Measurements from ENCODE around the gene CTNNB1. TPM values are rescaled to one million over a fixed set of nuclear protein-coding genes. Genes with fewer than 3 reads are reported as not detected.

CTNNB1 gene
- total and polyA plus RNA-seq, 2 of the 13 experiments (the other 11 are each of a cell fraction or from before 2014, with no cell fraction given) = 398 to 489 TPM

GRCh38 chr3:41251593-41251992 is 52.3 kb downstream of the CTNNB1 start:
- ATAC-seq = no peak
- BruUV-seq (replicated peaks) = no TSS peak
- in situ Hi-C loops (cut with HindIII; ENCODE audit: extremely low pct_ligation_motif_present, low pct_unique_long_range_greater_than_20kb) = no loop called here
- 92% methylated on average over 1 of the region's 1 CpG for WGBS (ENCODE audit: low lambda C conversion rate)
- CTCF ChIA-PET (ENCODE audit: low intra/inter-chr PET ratio, low total read pairs) = no interaction called here
- Histone ChIP-seq H4K20me1 (ENCODE audit: insufficient read depth, low read length) (no peaks in the 10 kb centered on the region), H3K4me1 (ENCODE audit: insufficient read depth, low read length) (peaks cover 42% of the 10 kb centered on the region), H3K27me3 (ENCODE audit: control insufficient read depth in 1 of 2, insufficient read depth in 2 of 2, low read length in 2 of 2) (no peaks in the 10 kb centered on the region), H3K4me2 (ENCODE audit: low read depth, low read length) (no peak overlapping the region), H2AFZ (ENCODE audit: low read length) (no peak overlapping the region), H3K9ac (ENCODE audit: insufficient read depth, low read depth, low read length) (no peak overlapping the region), H3K36me3 (replicated peaks in 1 of 2; ENCODE audit: control insufficient read depth in 1 of 2, insufficient read depth in 2 of 2, low read length in 2 of 2) (no peaks in the 10 kb centered on the region; a peak in 2 of 5 replicates), H3K27ac (ENCODE audit: extremely low read length, insufficient read depth, low read length) (no peak overlapping the region), H3K79me2 (ENCODE audit: insufficient read depth, low read length) (no peaks in the 10 kb centered on the region), H3K9me3 (ENCODE audit: low read length) (no peaks in the 10 kb centered on the region), H3K4me3 (replicated peaks in 1 of 3; ENCODE audit: insufficient read depth in 1 of 3, low read depth in 2 of 3, low read length in 3 of 3) (no peak overlapping the region)
- FAIRE-seq = peak; percentile 36
- intact Hi-C loops (cut with micrococcal nuclease; ENCODE audit: unreplicated experiment) = no loop called here
- POLR2A ChIA-PET = no interaction called here
- TF ChIP-seq ZBTB2 (CRISPR knock-in tag; IDR thresholded peaks at IDR 0.05; ENCODE audit: low read depth) (no peak), TEF (CRISPR knock-in tag; IDR thresholded peaks at IDR 0.05) (peak; percentile 74; the same call in 1 of the 2 replicates), CEBPB (IDR thresholded peaks at IDR 0.05; ENCODE audit: borderline replicate concordance, low read depth, low read length) (peak; percentile 54; the same call in 1 of the 2 replicates), SOX13 (IDR thresholded peaks at IDR 0.05) (no peak), SOX13 (CRISPR knock-in tag; conservative IDR thresholded peaks at IDR 0.05 in 1 of 2, IDR thresholded peaks at IDR 0.05 in 1 of 2) (peak in 1 of 2 experiments; percentile 46; a peak in 2 of 4 replicates), CEBPG (CRISPR knock-in tag; IDR thresholded peaks at IDR 0.05) (peak; percentile 79)
- peak; percentile 37 for DNase-seq (ENCODE audit: low spot score)

- Histone ChIP-seq H3K27me3 (ENCODE audit: control insufficient read depth in 1 of 2, insufficient read depth in 2 of 2, low read length in 2 of 2) (no peaks in the 10 kb centered on the region), H3K27ac (ENCODE audit: extremely low read length, insufficient read depth, low read length) (no peak overlapping the region), H3K79me2 (ENCODE audit: insufficient read depth, low read length) (no peaks in the 10 kb centered on the region), H3K4me1 (ENCODE audit: insufficient read depth, low read length) (no peaks in the 10 kb centered on the region), H3K9me3 (ENCODE audit: low read length) (no peaks in the 10 kb centered on the region), H3K9ac (ENCODE audit: insufficient read depth, low read depth, low read length) (no peak overlapping the region), H2AFZ (ENCODE audit: low read length) (no peak overlapping the region), H3K36me3 (replicated peaks in 1 of 2; ENCODE audit: control insufficient read depth in 1 of 2, insufficient read depth in 2 of 2, low read length in 2 of 2) (peaks cover 0 to 2% of the 10 kb centered on the region in 2 experiments; a peak in 2 of 5 replicates), H3K4me2 (ENCODE audit: low read depth, low read length) (no peak overlapping the region), H4K20me1 (ENCODE audit: insufficient read depth, low read length) (no peaks in the 10 kb centered on the region), H3K4me3 (replicated peaks in 1 of 3; ENCODE audit: insufficient read depth in 1 of 3, low read depth in 2 of 3, low read length in 3 of 3) (no peak overlapping the region)
- ChIA-PET CTCF (ENCODE audit: low intra/inter-chr PET ratio, low total read pairs) (no interaction called here), POLR2A (no interaction called here)
- no peak for ATAC-seq
- intact Hi-C loops (cut with micrococcal nuclease; ENCODE audit: unreplicated experiment) = no loop called here
- in situ Hi-C loops (cut with HindIII; ENCODE audit: extremely low pct_ligation_motif_present, low pct_unique_long_range_greater_than_20kb) = no loop called here
- DNase-seq (ENCODE audit: low spot score) = no peak
- FAIRE-seq = no peak
- BruUV-seq (replicated peaks) = no TSS peak
- WGBS (ENCODE audit: low lambda C conversion rate) = 100% methylated on average over 4 of the region's 4 CpGs
- no peak for TF ChIP-seq MLX (CRISPR knock-in tag; IDR thresholded peaks at IDR 0.05)
- TF ChIP-seq ZNF124 (CRISPR knock-in tag; IDR thresholded peaks at IDR 0.05) = no peak
- TF ChIP-seq ZBTB7B (CRISPR knock-in tag; IDR thresholded peaks at IDR 0.05) = no peak
- TF ChIP-seq YEATS4 (CRISPR knock-in tag; IDR thresholded peaks at IDR 0.05; ENCODE audit: borderline replicate concordance) = no peak
- TF ChIP-seq ZFAT (CRISPR knock-in tag; conservative IDR thresholded peaks at IDR 0.05) = no peak
- no peak for TF ChIP-seq SCMH1 (CRISPR knock-in tag; IDR thresholded peaks at IDR 0.05; ENCODE audit: borderline replicate concordance)
- TF ChIP-seq ZNF644 (CRISPR knock-in tag; IDR thresholded peaks at IDR 0.05; ENCODE audit: low read depth) = no peak
- TF ChIP-seq FOXO4 (CRISPR knock-in tag; conservative IDR thresholded peaks at IDR 0.05) = no peak
These were observed 59.0 kb downstream of the CTNNB1 start for GRCh38 chr3:41258239-41258800.

All from HepG2 (cell line).